LNCAP (cell line): ENCODE data around the gene OPTC.

Source experiments
- CTCF ChIP-seq: fragments of 450-650 bp; IDR thresholded peaks from 2 replicates; pipeline ENCODE4 v1.5.1; 2017; ENCODE audit warnings: mild to moderate bottlenecking

Gene OPTC

GRCh38 chr1:203488539-203488938, 5.4 kb upstream of the OPTC start:
- TF ChIP-seq CTCF = no peak

DNA sequence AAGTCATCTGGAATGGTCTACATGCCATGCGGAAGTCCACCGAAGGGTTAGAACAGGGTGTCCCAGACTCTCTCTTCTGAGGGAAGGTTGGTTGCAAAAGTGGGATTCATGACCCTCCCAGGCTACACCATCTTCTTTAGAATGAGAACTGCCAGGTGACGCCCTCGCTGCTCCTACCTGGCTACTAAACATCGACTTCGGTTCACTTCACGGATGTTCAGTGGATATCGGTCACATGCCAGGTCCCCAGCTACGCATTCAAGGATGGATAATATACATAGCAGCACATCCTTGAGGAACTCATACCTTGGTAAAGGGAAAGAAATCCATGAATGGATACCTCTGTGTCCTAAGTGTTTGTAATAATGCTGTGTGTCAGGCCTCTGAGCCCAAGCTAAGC, 3.3 kb upstream of the OPTC start:
- TF ChIP-seq CTCF = no peak

DNA sequence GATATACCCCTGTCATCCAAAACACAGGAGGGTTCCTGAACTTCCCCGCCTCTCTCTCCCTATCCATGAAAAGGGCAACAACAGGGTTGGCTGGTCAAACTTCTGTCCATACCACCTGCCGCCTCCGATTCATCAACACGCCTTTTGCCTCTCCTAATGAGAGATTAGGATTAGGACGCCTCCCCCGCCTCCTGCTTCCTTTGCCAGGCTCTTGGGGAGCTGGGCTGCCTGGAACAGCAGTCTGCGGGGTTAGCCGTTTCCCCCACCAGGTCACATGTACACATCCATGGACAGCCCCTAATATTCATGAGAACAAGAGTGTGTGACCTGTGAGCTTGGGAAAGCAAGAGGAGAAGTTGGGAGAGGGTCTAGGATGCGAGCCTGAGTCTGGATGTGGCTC, 2.3 kb upstream of the OPTC start:
- TF ChIP-seq CTCF = no peak

DNA sequence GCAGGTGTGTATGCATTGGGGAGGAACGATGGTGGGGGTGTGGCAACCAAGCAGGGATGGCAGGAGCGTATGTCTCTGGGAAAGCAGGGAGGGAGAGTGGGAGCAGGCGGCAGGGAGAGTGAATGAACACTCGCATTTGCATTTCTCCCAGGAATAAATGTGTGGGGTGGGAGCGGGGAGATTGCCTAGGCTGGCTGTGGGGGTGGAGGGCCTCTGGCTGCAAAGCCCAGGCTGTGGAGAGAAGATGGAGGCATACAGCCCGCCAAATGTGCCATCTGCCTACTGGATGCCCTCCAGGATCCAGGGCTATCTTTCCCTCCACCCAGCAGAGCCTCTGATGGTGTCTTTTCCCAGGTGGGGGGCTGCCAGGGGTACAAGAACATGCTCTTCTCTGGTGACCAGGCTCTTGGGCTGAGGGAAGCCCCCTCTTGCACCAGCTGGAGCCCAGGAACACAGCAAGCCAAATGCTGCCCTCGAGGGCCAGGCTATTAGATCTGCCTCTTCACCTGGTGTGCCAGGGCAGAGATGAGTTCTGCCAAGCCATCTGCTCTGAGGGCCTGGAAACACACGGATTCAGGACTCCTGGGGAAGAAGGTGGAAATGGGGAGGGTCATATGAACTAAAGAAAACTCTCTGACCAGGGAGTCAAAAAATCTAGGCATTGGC, 1.7 kb upstream of the OPTC start:
- TF ChIP-seq CTCF = no peak

- TF ChIP-seq CTCF = no peak
These were observed 1.2 kb upstream of the OPTC start for GRCh38 chr1:203492748-203493130.

- no peak for TF ChIP-seq CTCF
These were observed 1.9 kb downstream of the OPTC start for GRCh38 chr1:203495845-203496244.

DNA sequence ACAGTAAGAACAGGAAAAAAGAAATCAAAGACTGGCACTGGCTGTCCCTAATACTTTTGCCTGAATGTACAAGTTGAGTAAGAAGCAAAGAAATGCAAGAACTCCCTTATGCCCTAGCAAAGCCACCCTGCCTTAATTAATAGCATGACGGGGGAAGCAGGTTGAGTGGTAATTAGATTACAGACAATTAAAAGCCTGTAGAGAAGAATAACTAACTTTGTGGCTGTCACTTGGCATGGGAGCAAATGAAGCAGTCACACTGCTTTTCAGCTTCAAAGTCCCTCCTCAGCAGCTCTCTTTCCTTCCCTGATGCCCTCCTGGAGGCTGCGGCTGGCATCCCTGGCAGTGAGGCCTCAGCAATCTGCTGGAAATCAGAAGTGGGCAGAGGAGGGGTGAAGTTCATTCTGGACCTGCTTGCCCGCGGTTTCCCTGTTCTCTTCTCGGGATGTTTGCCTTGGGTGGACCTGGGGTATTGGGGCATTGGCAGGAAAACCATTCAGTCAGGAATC, 3.4 kb downstream of the OPTC start:
- no peak for TF ChIP-seq CTCF
